GM19468 (cell line): ENCODE results near the gene AMPD1.

Experiments used
- ATAC-seq: cut with Tn5 transposase; IDR thresholded peaks from one replicate; pipeline ENCODE4 v1.9.1; 2021; ENCODE audit warnings: mild to moderate bottlenecking, moderate library complexity, moderate number of reproducible peaks; ENCODE audit not compliant: unreplicated experiment; ENCODE audit errors: extremely low read depth

AMPD1 gene

DNA sequence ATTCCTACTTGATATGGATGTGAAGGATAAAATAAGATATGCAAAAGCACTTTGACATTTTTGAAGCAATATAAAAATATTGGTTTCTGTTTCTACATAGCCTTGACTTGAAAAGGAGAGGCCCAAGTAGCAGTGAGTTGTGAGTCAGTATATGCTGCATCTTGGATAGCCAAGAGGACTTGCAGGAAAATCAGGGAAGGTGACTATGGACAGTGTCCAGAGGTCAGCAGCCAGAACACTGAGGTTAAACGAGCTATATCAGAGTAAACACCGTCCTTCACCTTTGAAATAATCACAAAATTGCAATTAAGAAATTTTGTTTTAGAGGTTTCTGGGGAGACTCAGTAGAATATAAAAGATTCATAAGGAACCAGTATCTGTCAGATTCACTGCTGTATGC, 6.6 kb upstream of the AMPD1 start:
- no peak for ATAC-seq

DNA sequence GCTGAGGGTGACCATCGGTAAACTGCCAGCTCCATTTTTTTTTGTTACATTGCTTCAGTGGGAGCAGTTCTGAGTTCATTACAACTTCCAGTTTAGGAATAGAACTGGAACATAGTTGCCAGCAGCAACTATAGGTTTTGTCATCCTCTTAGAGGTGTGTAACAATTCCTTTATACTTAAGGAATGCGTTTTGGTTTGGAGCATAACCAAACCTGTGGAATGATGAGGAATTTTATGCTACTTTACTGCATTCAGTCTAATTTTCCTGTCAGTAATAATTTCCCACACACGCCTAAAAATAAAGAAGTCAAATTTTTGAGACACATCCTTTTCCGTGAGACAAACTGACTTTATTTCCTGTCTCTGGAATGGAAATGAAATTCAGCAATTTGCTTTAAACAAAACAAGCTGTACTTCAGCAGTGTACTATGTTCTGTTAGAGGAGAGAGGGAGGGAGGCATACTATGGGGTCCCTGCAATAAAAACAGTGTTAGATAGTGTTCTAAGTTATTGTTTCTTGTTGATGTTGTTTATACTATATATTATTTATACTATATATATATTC, 4.8 kb upstream of the AMPD1 start:
- no peak for ATAC-seq

DNA sequence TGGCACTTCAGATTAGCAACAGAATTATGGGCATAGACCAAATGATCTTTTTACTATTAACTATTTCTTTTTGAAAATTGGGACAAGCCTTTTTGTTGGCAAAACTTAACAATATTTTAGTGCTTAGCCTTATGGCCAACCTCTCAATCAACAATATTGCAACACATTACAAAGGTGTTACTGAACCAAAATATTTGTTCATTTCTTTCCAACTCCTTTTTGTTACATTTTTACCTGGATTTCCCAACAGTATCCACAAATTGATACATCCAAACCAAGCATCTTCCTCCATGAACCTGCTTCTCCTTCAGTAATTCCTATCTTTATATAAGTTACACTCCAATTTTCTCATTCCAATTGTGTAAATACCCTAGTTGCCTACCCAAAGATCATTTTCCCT, 1.5 kb upstream of the AMPD1 start:
- ATAC-seq, result no peak

DNA sequence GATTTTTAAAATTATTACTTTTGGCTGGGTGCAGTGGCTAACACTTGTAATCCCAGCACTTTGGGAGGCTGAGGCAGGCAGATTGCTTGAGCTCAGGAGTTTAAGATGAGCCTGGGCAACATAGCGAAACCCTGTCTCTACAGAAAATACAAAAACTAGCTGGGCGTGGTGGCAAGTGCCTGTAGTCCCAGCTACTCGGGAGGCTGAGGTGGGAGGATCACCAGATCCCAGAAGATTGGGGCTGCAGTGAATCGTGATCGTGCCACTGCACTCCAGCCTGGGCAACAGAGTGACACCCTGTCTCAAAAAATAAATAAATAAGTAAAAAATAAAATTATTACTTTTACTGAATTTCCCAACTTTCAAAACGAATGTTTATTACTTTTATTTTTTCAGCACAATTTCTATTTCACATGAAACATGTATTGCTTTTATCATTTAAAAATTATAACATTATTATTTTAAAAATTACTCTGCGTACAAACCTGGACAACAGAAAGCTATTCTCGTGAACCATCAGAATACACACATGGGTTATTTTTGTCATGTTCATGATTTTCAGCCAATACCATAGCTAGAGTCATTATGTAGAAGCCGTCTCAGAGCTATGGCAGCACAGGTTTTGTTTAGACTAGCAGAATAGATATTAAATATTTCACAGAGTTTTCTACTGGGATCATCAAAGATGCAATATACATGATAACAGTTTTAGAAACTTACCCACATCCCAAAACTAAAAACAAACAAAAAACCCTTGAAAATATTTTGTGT, 621 bp downstream of the AMPD1 start:
- ATAC-seq, result no peak

DNA sequence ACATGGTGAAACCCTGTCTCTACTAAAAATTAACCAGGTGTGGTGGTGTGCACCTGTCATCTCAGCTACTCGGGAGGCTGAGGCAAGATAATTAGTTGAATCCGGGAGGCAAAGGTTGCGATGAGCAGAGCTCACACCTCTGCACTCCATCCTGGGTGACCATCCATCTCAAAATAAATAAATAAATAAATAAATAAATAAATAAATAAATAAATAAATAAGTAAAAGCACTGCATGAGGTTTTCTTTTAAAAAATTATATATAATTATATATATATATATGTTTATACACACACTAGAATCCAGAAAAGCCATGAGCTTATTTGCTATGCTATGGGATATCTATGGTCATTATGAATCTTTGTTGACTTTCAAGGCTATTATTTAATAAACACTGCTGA, 2.4 kb downstream of the AMPD1 start:
- no peak for ATAC-seq

DNA sequence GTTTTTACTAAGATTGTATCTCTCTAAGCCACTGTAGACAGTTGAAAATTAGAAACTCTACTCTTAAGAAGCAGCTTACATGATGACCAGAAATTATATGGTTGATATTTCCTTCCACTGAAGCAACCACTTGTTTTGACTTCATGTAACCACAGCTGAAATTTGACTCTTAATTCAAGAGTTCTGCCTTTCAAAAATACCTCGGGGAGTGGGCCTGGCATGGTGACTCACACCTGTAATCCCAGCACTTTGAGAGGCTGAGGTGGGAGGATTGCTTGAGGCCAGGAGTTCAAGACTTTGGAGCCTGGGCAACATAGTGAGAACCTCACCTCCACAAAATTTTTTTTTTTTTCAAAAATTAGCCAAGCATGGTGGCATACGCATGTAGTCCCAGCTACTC, 4.3 kb downstream of the AMPD1 start:
- ATAC-seq, result no peak

DNA sequence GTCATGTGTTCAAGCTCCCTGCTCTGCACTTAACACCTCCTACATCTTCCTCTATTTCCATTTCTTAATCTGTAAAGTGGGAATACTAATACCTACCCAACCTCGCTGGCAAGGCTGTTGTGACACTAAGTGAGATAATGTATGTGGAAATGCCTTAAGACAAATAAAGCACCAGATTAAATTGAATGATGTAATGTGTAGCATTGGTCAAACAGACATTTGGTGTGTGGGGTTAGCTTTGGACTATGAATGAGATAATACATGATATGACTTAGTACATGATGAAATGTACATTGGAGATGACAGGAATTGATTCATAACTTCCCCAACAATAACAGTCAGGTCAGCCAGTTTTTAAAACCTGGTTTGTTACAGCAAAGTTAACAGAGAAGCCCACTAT, 5.2 kb downstream of the AMPD1 start:
- ATAC-seq, result no peak

DNA sequence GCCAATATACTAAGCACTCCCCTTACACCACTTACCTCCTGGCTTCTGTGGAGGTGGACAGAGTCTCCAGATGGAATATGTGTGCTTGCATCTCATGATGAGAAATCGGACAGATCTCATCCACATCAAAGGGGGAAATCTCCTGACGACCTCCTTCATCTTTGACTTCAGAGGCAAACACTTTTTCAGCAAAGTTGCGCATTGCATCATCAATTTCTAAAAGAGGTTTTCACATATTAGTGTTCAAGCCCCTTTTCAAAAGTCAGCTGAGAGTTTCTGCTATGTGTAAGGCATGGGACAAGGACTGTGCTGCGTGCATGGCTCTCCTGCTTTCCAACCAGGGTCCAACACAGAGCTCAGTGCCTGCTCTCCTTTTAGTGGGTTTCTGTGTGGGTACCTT, 6.8 kb downstream of the AMPD1 start:
- ATAC-seq, result no peak

DNA sequence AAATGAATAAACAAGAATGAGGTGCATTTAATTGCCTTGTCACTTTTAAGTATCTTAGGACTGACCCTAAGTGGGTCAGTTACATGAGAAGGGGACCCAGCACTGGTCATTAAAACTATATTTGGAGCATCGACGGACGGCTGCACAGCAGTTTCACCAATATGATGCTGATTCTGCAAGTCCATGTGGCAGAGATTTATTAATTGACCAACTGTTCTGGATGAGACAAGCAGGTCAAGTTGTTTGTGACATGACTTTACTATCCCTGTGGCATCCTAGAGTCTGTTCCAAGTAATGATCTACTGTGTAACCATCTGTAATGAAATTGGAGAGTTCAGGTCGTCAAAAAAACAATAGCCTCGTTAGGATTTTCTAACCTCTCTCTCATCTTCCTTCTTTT, 9.5 kb downstream of the AMPD1 start:
- ATAC-seq, result no peak

DNA sequence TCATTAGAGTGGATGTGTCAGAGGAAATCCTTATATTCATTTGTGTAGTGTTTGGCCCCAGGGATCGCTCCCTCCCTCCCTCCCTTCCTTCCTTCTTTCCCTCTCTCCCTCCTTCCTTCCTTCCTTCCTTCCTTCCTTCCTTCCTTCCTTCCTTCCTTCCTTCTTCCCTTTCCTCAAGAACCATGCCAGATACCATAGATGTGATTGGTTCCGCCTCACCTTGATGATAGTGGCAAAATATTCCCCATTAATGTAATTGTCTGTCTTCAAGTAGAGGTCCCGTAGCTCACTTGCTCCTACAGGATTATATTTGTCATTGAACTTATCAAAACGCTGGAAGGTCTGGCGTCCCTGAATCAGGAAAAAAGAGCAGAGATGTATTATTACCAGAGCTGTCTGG, 17.7 kb downstream of the AMPD1 start:
- ATAC-seq, result no peak

DNA sequence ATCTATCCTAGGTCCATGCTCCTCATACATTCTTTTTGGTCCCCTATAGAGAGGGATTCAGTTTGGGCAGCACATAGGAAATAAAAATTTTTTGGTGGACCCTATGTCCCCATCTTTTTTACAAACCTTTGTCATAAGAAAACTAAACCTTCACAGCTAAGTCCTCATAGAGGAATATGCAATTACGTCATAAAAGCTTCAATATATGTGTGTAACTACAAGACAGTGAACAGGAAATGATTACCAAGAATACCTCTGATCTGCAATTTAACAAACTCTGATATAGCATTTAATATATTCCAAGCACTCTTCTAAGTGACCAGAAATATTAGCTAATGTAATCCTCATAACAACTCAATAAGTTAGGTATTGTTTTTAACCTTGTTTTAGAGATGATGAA, 19.2 kb downstream of the AMPD1 start:
- no peak for ATAC-seq

DNA sequence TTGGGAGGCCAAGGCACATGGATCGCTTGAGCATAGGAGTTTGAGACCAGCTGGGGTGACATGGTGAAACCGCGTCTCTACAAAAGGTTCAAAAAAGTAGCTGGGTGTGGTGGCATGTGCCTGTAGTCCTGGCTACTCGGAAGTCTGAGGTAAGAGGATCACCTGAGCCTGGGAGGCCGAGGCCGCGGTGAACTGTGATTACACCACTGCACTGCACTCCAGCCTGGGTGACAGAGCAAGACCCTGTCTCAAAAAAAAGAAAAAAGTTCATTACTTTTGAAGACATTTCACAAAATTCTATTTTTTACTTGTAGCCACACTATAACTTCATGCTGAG, 23.4 kb downstream of the AMPD1 start:
- ATAC-seq, result no peak

DNA sequence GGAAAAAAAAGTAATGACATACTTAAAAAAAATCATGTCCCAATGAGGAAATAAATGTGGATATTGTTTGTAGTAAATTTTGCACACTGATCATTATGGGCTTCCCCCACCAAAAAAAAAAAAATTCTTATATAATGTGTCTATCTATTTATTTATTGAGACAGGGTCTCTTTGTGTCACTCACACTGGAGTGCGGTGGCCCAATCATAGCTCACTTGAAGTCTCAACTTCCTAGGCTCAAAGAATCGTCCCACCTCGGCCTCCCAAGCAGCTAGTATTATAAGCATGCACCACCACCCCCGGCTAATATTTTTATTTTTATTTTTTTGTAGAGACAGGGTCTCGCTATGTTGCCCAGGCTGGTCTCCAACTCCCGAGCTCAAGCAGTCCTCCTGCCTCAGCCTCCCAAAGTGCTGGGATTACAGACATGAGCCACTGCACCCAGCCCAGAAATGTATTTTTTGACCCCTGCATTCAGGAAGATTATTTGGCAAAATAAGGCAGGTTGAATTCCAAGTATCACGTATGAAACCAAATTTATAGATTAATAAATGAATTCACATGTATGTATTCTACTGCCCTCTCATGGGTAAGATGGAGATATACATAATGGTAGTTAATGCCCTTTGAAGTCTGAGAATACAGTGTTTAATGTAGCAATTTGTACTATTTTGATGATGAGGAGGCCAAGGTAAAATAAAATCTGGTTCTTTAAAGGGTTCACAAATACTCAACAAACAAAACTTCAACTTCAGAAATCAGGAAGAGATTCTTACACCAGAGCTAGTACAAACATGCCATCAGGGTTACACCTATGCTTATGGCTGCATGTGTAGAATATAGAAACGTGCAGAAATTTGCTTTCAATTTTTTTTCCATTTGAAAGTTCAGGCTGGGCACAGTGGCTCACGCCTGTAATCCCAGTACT, 24.1 kb downstream of the AMPD1 start:
- no peak for ATAC-seq

DNA sequence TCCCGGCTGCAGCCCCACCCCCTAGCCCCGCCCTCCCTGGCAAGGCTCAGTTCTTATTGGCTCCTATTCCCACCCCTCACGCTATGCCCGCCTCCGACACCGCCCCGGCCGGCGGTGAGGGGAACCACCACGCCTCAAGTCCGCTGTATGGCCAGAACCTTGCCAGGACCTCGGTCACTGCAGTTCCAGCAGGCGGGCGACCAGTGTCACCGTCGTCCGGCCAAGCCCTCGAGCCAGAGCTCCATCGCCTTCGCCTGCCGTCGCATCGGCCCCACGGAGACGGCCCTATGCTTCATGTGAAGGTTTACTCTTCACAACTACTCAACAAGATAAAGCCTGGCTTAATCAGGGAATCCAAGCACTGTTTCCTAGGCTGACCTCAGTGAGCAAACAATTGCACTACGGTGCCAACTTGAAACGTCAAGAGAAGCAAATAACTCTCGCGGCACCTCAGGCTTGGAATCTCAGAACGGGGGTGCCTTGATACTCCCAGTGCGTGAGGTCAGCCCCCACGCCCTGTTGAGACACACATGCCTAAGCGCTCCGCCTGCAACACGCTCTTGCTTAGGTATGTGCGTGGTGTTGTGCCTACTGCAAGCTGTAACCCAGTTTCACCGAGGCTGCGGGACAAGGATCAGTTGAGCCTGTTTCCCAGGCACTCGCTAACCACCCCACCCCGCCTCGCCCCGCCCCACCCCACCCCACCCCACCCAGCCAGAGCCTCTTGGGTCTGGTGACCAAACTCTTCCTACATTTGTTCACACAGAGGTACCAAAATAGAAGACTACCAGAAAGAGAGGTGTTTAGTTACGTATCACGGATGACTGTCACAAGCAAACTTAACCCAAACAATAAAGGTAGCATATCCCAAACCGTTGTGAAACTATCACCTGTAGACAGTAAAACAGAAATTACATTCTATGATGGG, 25.0 kb downstream of the AMPD1 start:
- peak; percentile 85 for ATAC-seq

DNA sequence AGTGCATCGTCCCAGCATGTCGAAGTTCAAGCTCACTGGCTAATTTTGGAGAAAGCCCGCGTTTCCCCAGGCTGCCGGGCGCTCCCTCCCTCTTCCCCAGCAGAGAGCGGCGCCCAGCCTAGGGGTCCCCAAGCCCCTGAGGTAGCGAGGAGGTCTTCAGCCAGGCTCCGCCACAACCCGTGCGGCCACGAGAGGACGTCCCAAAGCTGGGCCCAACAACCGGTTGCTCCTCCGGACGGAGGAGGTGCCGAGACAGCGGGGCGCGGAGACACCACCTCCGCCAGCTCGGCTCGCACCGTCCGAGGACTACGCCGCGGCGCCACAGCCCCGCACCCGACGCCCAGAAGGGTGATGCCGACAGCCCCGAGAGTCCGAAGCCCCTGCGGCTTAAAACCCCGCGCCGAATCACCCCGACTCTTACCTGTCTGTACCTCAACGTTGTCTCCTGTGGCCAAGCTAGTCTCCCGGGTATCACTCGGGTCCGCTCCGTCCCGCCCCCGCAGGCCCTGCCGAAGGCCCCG, 25.7 kb downstream of the AMPD1 start, which contains the start of gene DENND2C:
Gene DENND2C, minus strand, starts transcription at position 488 of the 521 bp plus-strand sequence. CDS start 44,065 bp downstream, outside the sequence.
- ATAC-seq, result no peak

DNA sequence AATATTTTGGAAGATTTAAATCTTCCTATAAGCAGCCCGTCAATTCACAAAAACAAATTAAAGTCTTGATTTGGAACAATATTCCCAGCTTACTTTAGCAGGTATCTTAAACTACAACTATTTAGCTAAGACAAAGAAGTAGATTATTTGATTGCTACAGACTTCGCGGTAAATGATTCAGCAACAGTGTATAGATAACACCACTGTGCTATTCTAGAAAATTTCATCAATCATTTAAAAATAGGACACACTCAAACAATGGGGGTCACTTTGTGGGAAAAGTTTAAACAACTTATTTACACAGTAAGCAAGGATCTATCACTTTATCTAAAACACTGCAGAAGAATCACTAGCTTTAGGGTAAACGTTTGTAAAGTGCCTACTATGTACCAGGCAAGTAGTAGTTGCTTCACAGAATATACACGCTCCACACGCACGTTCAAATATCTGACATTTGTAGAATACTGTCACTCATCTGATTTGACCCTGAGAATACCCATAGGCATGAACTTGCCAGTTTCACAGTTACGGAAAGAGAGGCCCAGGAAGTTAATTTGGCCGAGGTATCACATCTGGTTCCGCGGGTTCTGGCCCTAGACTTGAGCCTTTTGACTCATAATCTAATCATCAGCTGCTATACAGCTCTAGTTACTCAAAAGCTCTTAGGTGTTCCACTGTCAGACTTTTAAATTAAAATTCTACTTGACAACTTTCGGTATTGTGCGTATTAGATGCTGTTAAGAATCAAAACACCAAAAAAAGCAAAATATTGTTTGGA, 26.4 kb downstream of the AMPD1 start:
- ATAC-seq, result no peak

DNA sequence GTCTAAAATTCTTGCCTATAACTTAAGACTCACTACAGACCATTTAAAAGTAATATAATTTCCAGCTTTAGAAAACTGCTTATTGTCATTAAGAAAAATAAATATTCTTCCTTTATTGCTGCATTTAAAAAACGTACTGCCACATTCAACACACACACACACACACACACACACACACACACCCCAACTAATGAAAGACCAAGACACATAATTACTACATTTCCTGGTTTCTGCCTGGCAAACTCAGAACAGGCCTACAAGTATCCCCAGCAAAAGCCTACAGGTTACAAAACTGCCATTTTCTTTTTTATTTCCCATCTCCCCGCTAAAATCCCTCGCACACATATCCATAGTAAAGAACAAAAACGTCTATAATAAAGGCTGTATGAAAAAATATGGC, 27.0 kb downstream of the AMPD1 start:
- ATAC-seq, result no peak

DNA sequence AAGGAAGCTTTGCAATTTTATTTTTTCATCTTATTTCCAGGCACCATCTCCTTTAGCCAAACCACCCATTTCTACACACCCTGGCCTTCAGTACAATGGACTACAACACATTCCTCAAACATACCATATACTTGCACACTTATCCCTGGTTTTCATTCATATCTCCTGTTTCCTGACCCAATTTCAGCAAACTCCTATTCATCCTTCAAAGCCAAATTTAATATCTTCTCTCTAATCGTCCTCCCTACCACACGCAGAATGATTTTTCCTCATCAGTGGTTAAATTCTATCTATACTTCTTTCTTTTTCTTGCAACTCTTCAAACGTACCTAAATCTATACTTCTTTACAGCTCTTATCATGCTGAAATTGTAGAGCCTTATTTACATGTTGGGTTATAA, 28.4 kb downstream of the AMPD1 start:
- no peak for ATAC-seq

DNA sequence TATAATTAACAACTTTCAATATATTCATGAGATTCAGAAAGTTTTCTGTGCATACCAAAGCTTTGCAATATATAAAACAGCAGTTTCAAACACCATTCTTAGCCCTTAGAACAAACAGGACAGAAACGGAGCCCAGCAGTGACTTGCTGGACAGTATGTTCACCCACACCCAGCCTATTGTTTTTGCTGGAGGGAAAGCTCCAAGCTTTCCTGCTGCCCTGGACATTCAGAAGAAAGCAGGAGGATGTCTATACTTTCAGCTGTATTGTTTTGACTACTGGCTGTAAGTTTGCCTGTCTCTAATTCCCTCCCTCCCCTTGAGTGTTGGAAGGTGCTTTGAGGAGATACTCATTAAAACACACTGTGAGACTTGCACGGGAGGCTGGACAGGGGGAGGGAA, 35.1 kb downstream of the AMPD1 start:
- no peak for ATAC-seq
